Suprapubic skin (tissue), 4 donors: ENCODE data around the gene FLRT2.

ENCODE experiments used
- CTCF ChIP-seq, 2 donors: fragments of 200-600 bp in 1 of 2; fragments of 450-650 bp in 1 of 2; sonication (generic) in 1 of 2; IDR thresholded peaks; one replicate each; pipeline ENCODE4 v1.5.1; 2016 to 2019; ENCODE audit warnings: antibody characterized with exemption in 2 of 2, mild to moderate bottlenecking in 1 of 2, moderate library complexity in 1 of 2
- POLR2A ChIP-seq, 2 donors: fragments of 450-650 bp; IDR thresholded peaks; one replicate each; pipeline ENCODE4 v1.6.1; 2017; ENCODE audit warnings: antibody characterized with exemption in 2 of 2, mild to moderate bottlenecking in 2 of 2, moderate library complexity in 2 of 2
- POLR2AphosphoS5 ChIP-seq, 3 donors: sonication (generic); formaldehyde crosslinking; IDR thresholded peaks; one replicate each; pipeline ENCODE4 v1.6.1; 2017; ENCODE audit warnings: antibody characterized with exemption in 3 of 3

- TF ChIP-seq CTCF (IDR thresholded peaks at IDR 0.05) (no peak), POLR2A (IDR thresholded peaks at IDR 0.05) (no peak), POLR2AphosphoS5 (IDR thresholded peaks at IDR 0.05) (no peak)
Observed at GRCh38 chr14:85620947-85621346, 91.0 kb downstream of the FLRT2 start.
